ENCODE results near the gene F7. TPM values are rescaled to one million over a fixed set of nuclear protein-coding genes. Genes with fewer than 3 reads are reported as not detected.

The F7 gene
- total and polyA plus RNA-seq, 2 donors (not counting 3 experiments of a cell fraction or from before 2014, with no cell fraction given): not detected

GRCh38 chr13:113123226-113124201 lies 17.9 kb downstream of the F7 start:
- no peak for DNase-seq (ENCODE audit: low read depth, low spot score)
- Histone ChIP-seq H3K36me3 (ENCODE audit: control insufficient read depth in 2 of 2, extremely low read depth in 1 of 2, insufficient read depth in 2 of 2, low read length in 2 of 2) (no peaks in the 10 kb centered on the region), H3K27me3 (ENCODE audit: control insufficient read depth in 2 of 2, insufficient read depth in 2 of 2, low read length in 2 of 2) (no peaks in the 10 kb centered on the region), H4K20me1 (replicated peaks; ENCODE audit: control insufficient read depth, extremely low read depth, insufficient read depth, low read length) (no peaks in the 10 kb centered on the region), H2AFZ (ENCODE audit: low read depth, low read length) (no peak overlapping the region), H3K4me1 (ENCODE audit: control insufficient read depth, extremely low read depth, insufficient read depth, low read length) (no peaks in the 10 kb centered on the region), H3K9me3 (replicated peaks; ENCODE audit: control insufficient read depth, insufficient read depth, low read length) (no peaks in the 10 kb centered on the region), H3K4me2 (ENCODE audit: insufficient read depth, low read length) (no peak overlapping the region), H3K27ac (ENCODE audit: insufficient read depth, low read depth, low read length) (no peak overlapping the region), H3K79me2 (ENCODE audit: control insufficient read depth, insufficient read depth, low read length) (no peaks in the 10 kb centered on the region), H3K4me3 (replicated peaks in 1 of 3; ENCODE audit: insufficient read depth in 1 of 3, low read depth in 1 of 3, low read length in 3 of 3) (no peak overlapping the region), H3K9ac (replicated peaks; ENCODE audit: extremely low read depth, insufficient read depth, low read length) (no peak overlapping the region), H3K9me1 (replicated peaks; ENCODE audit: control insufficient read depth, extremely low read depth, insufficient read depth, low read length) (no peaks in the 10 kb centered on the region)
- TF ChIP-seq MAX (IDR thresholded peaks at IDR 0.05; ENCODE audit: insufficient read depth, insufficient read length) (no peak), MYC (IDR thresholded peaks at IDR 0.05; ENCODE audit: low read depth, low read length) (no peak), POLR2A (IDR thresholded peaks at IDR 0.05; ENCODE audit: low read depth, low read length) (no peak), EZH2 (IDR thresholded peaks at IDR 0.05; ENCODE audit: borderline replicate concordance, low read depth, low read length, severe bottlenecking) (no peak), POLR2AphosphoS5 (IDR thresholded peaks at IDR 0.05; ENCODE audit: insufficient read depth, low read depth, low read length) (no peak), GATA2 (IDR thresholded peaks at IDR 0.05; ENCODE audit: insufficient read depth, insufficient read length, low read depth, low read length) (no peak), CTCF (IDR thresholded peaks at IDR 0.05; ENCODE audit: extremely low read depth in 1 of 2, insufficient read depth in 1 of 2, low read depth in 1 of 2, low read length in 2 of 2) (peak; percentile 5 to 28), JUN (IDR thresholded peaks at IDR 0.05; ENCODE audit: borderline replicate concordance, insufficient read depth, insufficient read length, low read depth) (no peak), FOS (IDR thresholded peaks at IDR 0.05; ENCODE audit: borderline replicate concordance, insufficient read depth, low read length) (no peak)
- BruUV-seq (replicated peaks): no TSS peak
- no peak for FAIRE-seq
- ChIA-PET CTCF (interaction anchor here (0.7 kb wide), 1 partner anchor 9 kb away, joined by 4 read pairs; no protein-coding TSS in a partner anchor), POLR2A (no interaction called here)
- intact Hi-C loops (cut with micrococcal nuclease): no loop called here
- dilution Hi-C loops (cut with MboI; ENCODE audit: extremely low pct_ligation_motif_present, low sequenced_read_pairs): no loop called here
